ENCODE measurements around the gene PLEKHM2. TPM values are rescaled to one million over a fixed set of nuclear protein-coding genes. Genes with fewer than 3 reads are reported as not detected.

Gene PLEKHM2
- total and polyA plus RNA-seq, 2 of the 8 experiments (the other 6 are each of a cell fraction or from before 2014, with no cell fraction given): 38.3 to 47.6 TPM

GRCh38 chr1:15753776-15754175 lies 69.7 kb downstream of the PLEKHM2 start:
- Histone ChIP-seq H3K27ac (ENCODE audit: low read depth, low read length) (no peak overlapping the region), H2AK5ac (ENCODE audit: low read depth, low read length) (0 out of 2 replicates have a peak overlapping the region, but pooled peaks have one; percentile 65), H3K4ac (replicated peaks; ENCODE audit: insufficient read length, low read depth, low read length) (no peak overlapping the region), H3K23ac (ENCODE audit: insufficient read length) (no peak overlapping the region), H2BK15ac (ENCODE audit: low read length) (no peak overlapping the region), H3K4me1 (replicated peaks in 1 of 4; ENCODE audit: control insufficient read depth in 3 of 4, insufficient read depth in 4 of 4, low read length in 3 of 4) (peaks cover 14 to 31% (median 27%) of the 10 kb centered on the region in 4 experiments), H3K14ac (ENCODE audit: insufficient read length) (no peak overlapping the region), H4K5ac (ENCODE audit: insufficient read length, low read depth, low read length) (no peak overlapping the region), H2BK5ac (ENCODE audit: low read depth, low read length) (no peak overlapping the region), H2BK120ac (replicated peaks; ENCODE audit: low read depth, low read length) (no peak overlapping the region), H3K36me3 (ENCODE audit: control insufficient read depth in 2 of 4, insufficient read depth in 4 of 4, low read length in 3 of 4) (no peaks in the 10 kb centered on the region), H4K8ac (ENCODE audit: extremely low read depth, insufficient read depth, low read length) (0 out of 2 replicates have a peak overlapping the region, but pooled peaks have one; percentile 16), H3K9me3 (ENCODE audit: insufficient read depth in 2 of 2, low read depth in 1 of 2, low read length in 1 of 2) (no peaks in the 10 kb centered on the region), H2BK12ac (ENCODE audit: low read depth, low read length) (no peak overlapping the region), H3K79me2 (ENCODE audit: control insufficient read depth in 1 of 2, insufficient read depth in 2 of 2, low read length in 2 of 2) (no peaks in the 10 kb centered on the region), H3K4me2 (ENCODE audit: insufficient read depth in 1 of 2, low read depth in 2 of 2, low read length in 2 of 2) (no peak overlapping the region), H3K56ac (replicated peaks; ENCODE audit: insufficient read length, low read depth, low read length) (no peak overlapping the region), H2BK20ac (ENCODE audit: low read length) (no peak overlapping the region), H3K27me3 (replicated peaks in 1 of 4; ENCODE audit: control insufficient read depth in 3 of 4, extremely low read depth in 1 of 4, insufficient read depth in 3 of 4, low read length in 3 of 4) (no peaks in the 10 kb centered on the region), H3K18ac (ENCODE audit: extremely low read depth, low read length) (no peak overlapping the region), H3K23me2 (ENCODE audit: low read depth, low read length) (peaks cover 7% of the 10 kb centered on the region; the same call in 1 of the 2 replicates), H3K9ac (replicated peaks in 1 of 4; ENCODE audit: extremely low read depth in 1 of 4, low read depth in 3 of 4, low read length in 3 of 4) (no peak overlapping the region), H4K91ac (replicated peaks; ENCODE audit: insufficient read length, low read length) (no peak overlapping the region), H3K79me1 (ENCODE audit: low read depth, low read length) (no peaks in the 10 kb centered on the region; the same call in 1 of the 2 replicates), H3K4me3 (ENCODE audit: extremely low read depth in 1 of 4, insufficient read depth in 2 of 4, low read depth in 3 of 4, low read length in 4 of 4) (no peak overlapping the region), H4K20me1 (replicated peaks in 1 of 2; ENCODE audit: control insufficient read depth in 1 of 2, insufficient read depth in 2 of 2, low read length in 2 of 2) (no peaks in the 10 kb centered on the region), H2AFZ (ENCODE audit: low read length) (no peak overlapping the region)
- CTCF ChIA-PET (ENCODE audit: partially characterized antibody): no interaction called here
- POLR2A ChIA-PET (ENCODE audit: partially characterized antibody): no interaction called here
- FAIRE-seq (no peak), DNase-seq (ENCODE audit: low read depth in 1 of 2, low spot score in 2 of 2) (no peak)
- WGBS, 2 experiments (ENCODE audit: extremely low coverage in 1 of 2, insufficient coverage in 1 of 2, insufficient read length in 1 of 2, insufficient replicate concordance in 2 of 2, low coverage in 1 of 2, low lambda C conversion rate in 2 of 2, missing lambda C conversion rate in 1 of 2): 88% methylated on average over 10 of the region's 10 CpGs; no CpG with 5 or more reads in 1 of the 2 experiments
- TF ChIP-seq CBX8 (IDR thresholded peaks at IDR 0.05; ENCODE audit: borderline replicate concordance, low read depth, low read length): no peak
- TF ChIP-seq BACH1 (IDR thresholded peaks at IDR 0.05; ENCODE audit: low read length): no peak
- TF ChIP-seq E2F6 (IDR thresholded peaks at IDR 0.05): no peak
- TF ChIP-seq TEAD4 (IDR thresholded peaks at IDR 0.05; ENCODE audit: low read depth, low read length): no peak
- no peak for TF ChIP-seq TAF7 (optimal IDR thresholded peaks at IDR 0.05; ENCODE audit: borderline replicate concordance, low read depth, low read length)
- TF ChIP-seq FOSL1 (IDR thresholded peaks at IDR 0.05; ENCODE audit: insufficient read depth, low read depth, low read length): no peak
- no peak for TF ChIP-seq MAX (IDR thresholded peaks at IDR 0.05)
- no peak for TF ChIP-seq BCL11A (IDR thresholded peaks at IDR 0.05; ENCODE audit: low read depth in 2 of 2, low read length in 2 of 2)
- no peak for TF ChIP-seq RAD21 (IDR thresholded peaks at IDR 0.05 in 1 of 2, conservative IDR thresholded peaks at IDR 0.05 in 1 of 2; ENCODE audit: low read depth in 2 of 2, low read length in 2 of 2)
- TF ChIP-seq EGR1 (IDR thresholded peaks at IDR 0.05; ENCODE audit: borderline replicate concordance, low read depth, low read length): no peak
- no peak for TF ChIP-seq ATF2 (IDR thresholded peaks at IDR 0.05; ENCODE audit: low read length)

Measured in H1 (cell line).